ENCODE data around the gene STK11IP.

The STK11IP gene

GRCh38 chr2:219663116-219663762 is 65.6 kb downstream of the STK11IP start:
- no peak for DNase-seq (ENCODE audit: low read depth in 1 of 2, low spot score in 1 of 2)
- in situ Hi-C loops (cut with HindIII; ENCODE audit: low pct_unique_long_range_greater_than_20kb, low sequenced_read_pairs): no loop called here
- no peak for TF ChIP-seq JUND (IDR thresholded peaks at IDR 0.05; ENCODE audit: low read depth)

GRCh38 chr2:219664041-219664440 is 66.4 kb downstream of the STK11IP start:
- in situ Hi-C loops (cut with HindIII; ENCODE audit: low pct_unique_long_range_greater_than_20kb, low sequenced_read_pairs): no loop called here
- no peak for TF ChIP-seq JUND (IDR thresholded peaks at IDR 0.05; ENCODE audit: low read depth)
- DNase-seq (ENCODE audit: low read depth in 1 of 2, low spot score in 1 of 2): no peak

GRCh38 chr2:219664944-219665343 is 67.3 kb downstream of the STK11IP start:
- no peak for TF ChIP-seq JUND (IDR thresholded peaks at IDR 0.05; ENCODE audit: low read depth)
- in situ Hi-C loops (cut with HindIII; ENCODE audit: low pct_unique_long_range_greater_than_20kb, low sequenced_read_pairs): no loop called here
- no peak for DNase-seq (ENCODE audit: low read depth in 1 of 2, low spot score in 1 of 2)

GRCh38 chr2:219665926-219666325 is 68.3 kb downstream of the STK11IP start:
- DNase-seq (ENCODE audit: low read depth in 1 of 2, low spot score in 1 of 2): no peak
- TF ChIP-seq JUND (IDR thresholded peaks at IDR 0.05; ENCODE audit: low read depth): no peak
- in situ Hi-C loops (cut with HindIII; ENCODE audit: low pct_unique_long_range_greater_than_20kb, low sequenced_read_pairs): no loop called here
